ENCODE measurements around the gene CDCP1.

The CDCP1 gene

GRCh38 chr3:45188719-45189659, 42.8 kb upstream of the CDCP1 start:
- TF ChIP-seq CEBPB (IDR thresholded peaks at IDR 0.05) (no peak), TEAD4 (IDR thresholded peaks at IDR 0.05) (no peak), TCF12 (IDR thresholded peaks at IDR 0.05; ENCODE audit: low read depth) (no peak), YY1 (IDR thresholded peaks at IDR 0.05; ENCODE audit: low read depth) (no peak), ZBTB7A (IDR thresholded peaks at IDR 0.05; ENCODE audit: low read depth) (no peak), TAF1 (IDR thresholded peaks at IDR 0.05; ENCODE audit: low read depth) (no peak), RAD21 (IDR thresholded peaks at IDR 0.05; ENCODE audit: low read depth) (no peak)

DNA sequence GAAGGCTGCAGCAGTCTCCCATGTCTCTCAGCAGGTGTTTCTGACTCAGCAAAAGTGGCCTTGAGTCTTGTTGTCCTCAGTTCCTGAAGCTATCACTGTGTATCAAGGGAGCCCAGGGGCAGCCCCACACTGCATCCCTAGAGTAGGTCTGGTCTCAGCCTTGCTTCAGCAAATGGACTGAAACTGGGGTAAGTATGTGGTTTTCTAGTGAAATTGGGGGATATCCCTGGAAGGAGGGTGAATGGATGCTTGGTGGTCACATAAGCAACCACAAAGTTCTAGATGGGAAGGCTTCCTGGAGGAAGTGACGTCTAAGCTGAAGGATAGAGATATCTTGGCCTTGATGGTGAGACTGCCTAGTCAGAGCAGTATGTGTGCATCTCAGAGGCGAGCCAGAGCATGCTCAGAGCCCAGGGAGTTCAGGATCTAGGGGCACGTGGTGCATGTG, 41.5 kb upstream of the CDCP1 start:
- no peak for TF ChIP-seq USF1 (IDR thresholded peaks at IDR 0.05)
- no peak for TF ChIP-seq TEAD4 (IDR thresholded peaks at IDR 0.05)
- TF ChIP-seq, protein P1, sequence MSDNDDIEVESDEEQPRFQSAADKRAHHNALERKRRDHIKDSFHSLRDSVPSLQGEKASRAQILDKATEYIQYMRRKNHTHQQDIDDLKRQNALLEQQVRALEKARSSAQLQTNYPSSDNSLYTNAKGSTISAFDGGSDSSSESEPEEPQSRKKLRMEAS (IDR thresholded peaks at IDR 0.05): no peak
- TF ChIP-seq YY1 (IDR thresholded peaks at IDR 0.05; ENCODE audit: low read depth): no peak
- no peak for TF ChIP-seq EP300 (IDR thresholded peaks at IDR 0.05; ENCODE audit: borderline replicate concordance)
- no peak for TF ChIP-seq CREB1 (IDR thresholded peaks at IDR 0.05; ENCODE audit: low read depth)
- no peak for TF ChIP-seq ZBTB7A (IDR thresholded peaks at IDR 0.05; ENCODE audit: low read depth)
- TF ChIP-seq RAD21 (IDR thresholded peaks at IDR 0.05; ENCODE audit: low read depth): no peak
- no peak for TF ChIP-seq CEBPB (IDR thresholded peaks at IDR 0.05)
- TF ChIP-seq, protein P2, sequence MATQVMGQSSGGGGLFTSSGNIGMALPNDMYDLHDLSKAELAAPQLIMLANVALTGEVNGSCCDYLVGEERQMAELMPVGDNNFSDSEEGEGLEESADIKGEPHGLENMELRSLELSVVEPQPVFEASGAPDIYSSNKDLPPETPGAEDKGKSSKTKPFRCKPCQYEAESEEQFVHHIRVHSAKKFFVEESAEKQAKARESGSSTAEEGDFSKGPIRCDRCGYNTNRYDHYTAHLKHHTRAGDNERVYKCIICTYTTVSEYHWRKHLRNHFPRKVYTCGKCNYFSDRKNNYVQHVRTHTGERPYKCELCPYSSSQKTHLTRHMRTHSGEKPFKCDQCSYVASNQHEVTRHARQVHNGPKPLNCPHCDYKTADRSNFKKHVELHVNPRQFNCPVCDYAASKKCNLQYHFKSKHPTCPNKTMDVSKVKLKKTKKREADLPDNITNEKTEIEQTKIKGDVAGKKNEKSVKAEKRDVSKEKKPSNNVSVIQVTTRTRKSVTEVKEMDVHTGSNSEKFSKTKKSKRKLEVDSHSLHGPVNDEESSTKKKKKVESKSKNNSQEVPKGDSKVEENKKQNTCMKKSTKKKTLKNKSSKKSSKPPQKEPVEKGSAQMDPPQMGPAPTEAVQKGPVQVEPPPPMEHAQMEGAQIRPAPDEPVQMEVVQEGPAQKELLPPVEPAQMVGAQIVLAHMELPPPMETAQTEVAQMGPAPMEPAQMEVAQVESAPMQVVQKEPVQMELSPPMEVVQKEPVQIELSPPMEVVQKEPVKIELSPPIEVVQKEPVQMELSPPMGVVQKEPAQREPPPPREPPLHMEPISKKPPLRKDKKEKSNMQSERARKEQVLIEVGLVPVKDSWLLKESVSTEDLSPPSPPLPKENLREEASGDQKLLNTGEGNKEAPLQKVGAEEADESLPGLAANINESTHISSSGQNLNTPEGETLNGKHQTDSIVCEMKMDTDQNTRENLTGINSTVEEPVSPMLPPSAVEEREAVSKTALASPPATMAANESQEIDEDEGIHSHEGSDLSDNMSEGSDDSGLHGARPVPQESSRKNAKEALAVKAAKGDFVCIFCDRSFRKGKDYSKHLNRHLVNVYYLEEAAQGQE (IDR thresholded peaks at IDR 0.05; ENCODE audit: low read depth): no peak

- TF ChIP-seq EGR1 (IDR thresholded peaks at IDR 0.05) (no peak), RAD21 (IDR thresholded peaks at IDR 0.05; ENCODE audit: low read depth) (no peak), CEBPB (IDR thresholded peaks at IDR 0.05) (no peak), YY1 (IDR thresholded peaks at IDR 0.05; ENCODE audit: low read depth) (no peak), TCF12 (IDR thresholded peaks at IDR 0.05; ENCODE audit: low read depth) (no peak), FOXM1 (IDR thresholded peaks at IDR 0.05; ENCODE audit: borderline replicate concordance, low read depth) (no peak), ZBTB7A (IDR thresholded peaks at IDR 0.05; ENCODE audit: low read depth) (no peak), TAF1 (IDR thresholded peaks at IDR 0.05; ENCODE audit: low read depth) (no peak), TEAD4 (IDR thresholded peaks at IDR 0.05) (no peak), NFIC (IDR thresholded peaks at IDR 0.05) (no peak), EP300 (IDR thresholded peaks at IDR 0.05; ENCODE audit: borderline replicate concordance) (no peak), CREB1 (IDR thresholded peaks at IDR 0.05; ENCODE audit: low read depth) (no peak), USF1 (IDR thresholded peaks at IDR 0.05) (no peak)
- TF ChIP-seq, protein P1 (IDR thresholded peaks at IDR 0.05): no peak
- TF ChIP-seq, protein P2 (IDR thresholded peaks at IDR 0.05; ENCODE audit: low read depth): no peak
Measured at GRCh38 chr3:45186871-45187270, 40.7 kb upstream of the CDCP1 start.

GRCh38 chr3:45185461-45185860, 39.3 kb upstream of the CDCP1 start:
- TF ChIP-seq, protein P1 (IDR thresholded peaks at IDR 0.05): no peak
- no peak for TF ChIP-seq TAF1 (IDR thresholded peaks at IDR 0.05; ENCODE audit: low read depth)
- no peak for TF ChIP-seq FOXM1 (IDR thresholded peaks at IDR 0.05; ENCODE audit: borderline replicate concordance, low read depth)
- TF ChIP-seq ZBTB7A (IDR thresholded peaks at IDR 0.05; ENCODE audit: low read depth): no peak
- TF ChIP-seq RAD21 (IDR thresholded peaks at IDR 0.05; ENCODE audit: low read depth): no peak
- no peak for TF ChIP-seq CREB1 (IDR thresholded peaks at IDR 0.05; ENCODE audit: low read depth)
- TF ChIP-seq, protein P2 (IDR thresholded peaks at IDR 0.05; ENCODE audit: low read depth): no peak
- TF ChIP-seq CEBPB (IDR thresholded peaks at IDR 0.05): no peak
